DOHH2 (cell line): ENCODE results near the gene PLA2G2A.

ENCODE experiments used
- CTCF ChIP-seq: fragments of 200-600 bp; sonication (generic); IDR thresholded peaks from one replicate; pipeline ENCODE4 v1.5.1; 2014; ENCODE audit warnings: antibody characterized with exemption, mild to moderate bottlenecking, low read depth, low read length; ENCODE audit not compliant: poor library complexity, severe bottlenecking
- EZH2phosphoT487 ChIP-seq: fragments of 200-600 bp; sonication (generic); IDR thresholded peaks from 2 replicates; pipeline ENCODE4 v1.6.1; 2017; ENCODE audit warnings: borderline replicate concordance, mild to moderate bottlenecking, antibody characterized with exemption, low read length, moderate library complexity, mixed read lengths

- no peak for TF ChIP-seq CTCF
- TF ChIP-seq EZH2phosphoT487, result no peak
Observed at GRCh38 chr1:19979494-19979977, at the start of gene PLA2G2A.
